Upper lobe of right lung (tissue), 1 donor: Measurements from ENCODE around the gene CPO. TPM values are rescaled to one million over a fixed set of nuclear protein-coding genes. Genes with fewer than 3 reads are reported as not detected.
"Not testable (repeated sequence)": the region's sequence is repeated elsewhere in the genome, so short reads cannot be mapped to it uniquely, and the experiment has no call there.

Source experiments
- ATAC-seq: fragments of 200-7000 bp; cut with Tn5 transposase; one replicate; pipeline ENCODE4 v1.9.1; 2020; ENCODE audit warnings: mild to moderate bottlenecking, moderate library complexity
- DNase-seq: peaks from one replicate; pipeline ENCODE4 v3.0.0-alpha.2; 2020
- H3K27ac ChIP-seq: fragments of 200-600 bp; one replicate; pipeline ENCODE4 v1.8.0; 2022
- H3K27me3 ChIP-seq: fragments of 200-600 bp; one replicate; pipeline ENCODE4 v1.8.0; 2022; ENCODE audit warnings: mild to moderate bottlenecking
- H3K36me3 ChIP-seq: fragments of 200-600 bp; one replicate; pipeline ENCODE4 v1.8.0; 2022
- H3K4me1 ChIP-seq: fragments of 200-600 bp; one replicate; pipeline ENCODE4 v1.8.0; 2022
- H3K4me3 ChIP-seq: fragments of 200-600 bp; one replicate; pipeline ENCODE4 v1.8.0; 2022; ENCODE audit warnings: mild to moderate bottlenecking
- H3K9me3 ChIP-seq: fragments of 200-600 bp; one replicate; pipeline ENCODE4 v1.8.0; 2022
- CTCF ChIP-seq: fragments of 200-600 bp; IDR thresholded peaks from one replicate; pipeline ENCODE4 v1.8.0; 2022; ENCODE audit warnings: antibody characterized with exemption
- intact Hi-C: fragments of 100-400 bp; cut with DNase I; formaldehyde crosslinking; loops from one replicate; pipeline ENCODE4 v1.11.0; 2022
- total RNA-seq: library from RNA; stranded (reverse); fragmentation: NEBNext Ultra II Directional; extraction: Animal tissue kit (Norgen Biotek cat#: 25700); gene quantifications from one replicate; pipeline ENCODE4 v1.2.1, GENCODE V29; 2021
- donor health status: DM: no; HTN: yes; CAD: no; lungs with severe emphysema.

The CPO gene
- total RNA-seq, 1 donor from 2014 or later: not detected

- no peak for TF ChIP-seq CTCF
- Histone ChIP-seq H3K27me3 (no peaks in the 10 kb centered on the region), H3K27ac (no peak overlapping the region), H3K4me1 (no peaks in the 10 kb centered on the region), H3K9me3 (no peaks in the 10 kb centered on the region), H3K36me3 (no peaks in the 10 kb centered on the region), H3K4me3 (no peak overlapping the region)
- ATAC-seq: no peak
- DNase-seq: no peak
- intact Hi-C loops: no loop called here
Measured at GRCh38 chr2:206942592-206943478, 3.5 kb downstream of the CPO start.

GRCh38 chr2:206953404-206953803, 14.1 kb downstream of the CPO start:
- intact Hi-C loops, DNase-seq, H3K4me3 ChIP-seq, H3K9me3 ChIP-seq, ATAC-seq, H3K27me3 ChIP-seq, H3K36me3 ChIP-seq, H3K4me1 ChIP-seq, H3K27ac ChIP-seq: not testable (repeated sequence)

- Histone ChIP-seq H3K27ac (no peak overlapping the region), H3K9me3 (no peaks in the 10 kb centered on the region), H3K36me3 (no peaks in the 10 kb centered on the region), H3K27me3 (no peaks in the 10 kb centered on the region), H3K4me3 (no peak overlapping the region), H3K4me1 (no peaks in the 10 kb centered on the region)
- no peak for DNase-seq
- intact Hi-C loops: no loop called here
- ATAC-seq: no peak
- TF ChIP-seq CTCF: no peak
Measured at GRCh38 chr2:206955253-206955652, 15.9 kb downstream of the CPO start.

GRCh38 chr2:206958261-206958660, 18.9 kb downstream of the CPO start:
- Histone ChIP-seq H3K27ac (no peak overlapping the region), H3K4me3 (no peak overlapping the region), H3K9me3 (no peaks in the 10 kb centered on the region), H3K36me3 (no peaks in the 10 kb centered on the region), H3K27me3 (no peaks in the 10 kb centered on the region), H3K4me1 (no peaks in the 10 kb centered on the region)
- no peak for TF ChIP-seq CTCF
- ATAC-seq (no peak), DNase-seq (no peak)
- intact Hi-C loops: no loop called here

GRCh38 chr2:206962966-206963365, 23.6 kb downstream of the CPO start:
- TF ChIP-seq CTCF: no peak
- Histone ChIP-seq H3K36me3 (no peaks in the 10 kb centered on the region), H3K27ac (no peak overlapping the region), H3K27me3 (no peaks in the 10 kb centered on the region), H3K4me3 (no peak overlapping the region), H3K9me3 (no peaks in the 10 kb centered on the region), H3K4me1 (no peaks in the 10 kb centered on the region)
- ATAC-seq: peak; percentile 28
- DNase-seq: no peak
- intact Hi-C loops: no loop called here

GRCh38 chr2:206968134-206969086, 29.1 kb downstream of the CPO start:
- no peaks in the 10 kb centered on the region for H3K9me3 ChIP-seq
- intact Hi-C loops: no loop called here
- H3K4me1 ChIP-seq: no peaks in the 10 kb centered on the region
- no peaks in the 10 kb centered on the region for H3K27me3 ChIP-seq
- H3K27ac ChIP-seq: no peak overlapping the region
- no peak for TF ChIP-seq CTCF
- H3K4me3 ChIP-seq: no peak overlapping the region
- no peak for ATAC-seq
- DNase-seq: no peak
- no peaks in the 10 kb centered on the region for H3K36me3 ChIP-seq
